Daoy (cell line): ENCODE results near the gene PRKD2. TPM values are rescaled to one million over a fixed set of nuclear protein-coding genes. Genes with fewer than 3 reads are reported as not detected.

ENCODE experiments used
- DNase-seq: peaks from one replicate; pipeline ENCODE4 v3.0.0-alpha.2; 2015; ENCODE audit warnings: low read depth
- total RNA-seq: library from RNA; depleted of rRNA; stranded (reverse); fragments of >200 nt; shearing (Covaris generic); gene quantifications from 2 replicates; pipeline ENCODE4 v1.2.3, GENCODE V29; 2014

Gene PRKD2
- total RNA-seq, 1 experiment from 2014 or later: 15.3 TPM

- DNase-seq: no peak
Observed at GRCh38 chr19:46710687-46711086, 6.2 kb downstream of the PRKD2 start.

DNA sequence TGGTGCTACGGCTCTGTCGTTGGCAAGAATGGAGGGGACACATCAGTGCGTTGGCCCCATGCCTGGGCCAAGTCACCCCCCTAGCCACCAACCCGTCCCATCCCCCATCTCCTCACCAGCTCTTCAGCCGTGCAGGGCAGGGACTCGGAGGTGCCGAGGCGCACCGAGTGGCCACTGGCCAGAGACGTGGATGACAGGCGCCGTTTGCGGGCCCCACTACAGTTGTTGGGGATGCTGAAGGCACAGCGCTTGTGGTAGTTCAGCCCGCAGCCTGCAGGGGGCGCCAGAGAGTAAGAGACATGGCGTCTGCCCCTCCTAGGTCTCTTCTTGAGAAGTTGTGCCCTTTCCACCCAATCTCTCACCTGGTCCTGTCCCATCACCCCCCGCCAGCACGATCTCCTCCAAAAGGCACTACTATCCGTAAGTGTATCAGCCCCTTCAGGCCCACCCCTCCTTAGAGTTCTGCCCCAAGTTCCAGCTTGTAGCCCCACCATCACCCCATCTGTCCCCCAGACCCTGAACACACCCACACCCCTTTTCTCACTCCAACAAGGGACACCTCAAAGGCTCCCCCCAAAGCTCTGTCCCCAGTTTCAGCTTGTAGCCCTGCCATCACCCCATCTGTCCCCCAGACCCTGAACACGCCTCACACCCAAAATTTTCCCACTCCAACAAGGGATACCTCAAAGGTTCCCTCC lies 12.4 kb downstream of the PRKD2 start:
- DNase-seq: peak; percentile 67

- no peak for DNase-seq
Observed at GRCh38 chr19:46700704-46701103, 16.2 kb downstream of the PRKD2 start.

DNA sequence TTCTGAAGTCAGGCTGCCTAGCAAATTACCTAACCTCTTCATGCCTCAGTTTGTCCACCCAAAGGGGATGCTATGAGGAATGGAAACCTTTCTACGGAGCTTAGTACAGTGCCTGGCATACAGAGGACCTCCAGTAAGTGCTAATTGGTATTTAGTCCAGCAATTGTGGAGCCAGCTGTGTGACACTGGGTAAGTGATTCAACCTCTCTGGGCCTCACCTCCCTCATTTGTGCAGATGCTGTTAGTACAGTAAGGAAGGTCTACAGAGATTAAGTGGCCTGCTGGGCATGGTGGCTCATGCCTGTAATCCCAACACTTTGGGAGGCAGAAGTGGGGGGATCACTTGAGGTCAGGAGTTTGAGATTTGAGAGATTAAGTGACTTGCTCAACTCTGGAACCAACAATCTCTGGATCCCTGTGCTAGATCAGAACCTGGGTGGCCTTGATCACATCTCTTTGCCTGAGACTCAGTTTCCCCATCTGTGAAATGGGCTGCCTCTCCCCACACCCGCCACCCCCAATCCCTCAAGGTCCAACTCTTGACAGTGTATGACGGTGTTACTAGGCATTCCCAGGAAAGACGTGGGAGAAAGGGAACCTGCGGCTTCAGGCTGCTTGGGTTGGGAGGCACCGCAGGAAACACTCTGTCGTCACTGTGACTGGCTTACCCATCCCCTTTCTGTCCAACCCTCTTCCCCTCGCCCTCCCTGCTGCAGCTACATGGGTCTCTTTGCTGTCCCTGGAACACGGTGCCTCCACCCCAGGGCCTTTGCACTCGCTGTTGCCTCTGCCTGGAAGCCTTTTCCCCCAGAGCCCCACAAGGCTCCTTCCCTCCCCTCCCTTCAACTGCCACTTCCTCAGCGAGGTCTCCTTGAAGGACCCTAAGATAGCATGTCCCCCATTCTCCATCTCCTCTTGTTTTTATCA lies 18.3 kb downstream of the PRKD2 start:
- no peak for DNase-seq

DNA sequence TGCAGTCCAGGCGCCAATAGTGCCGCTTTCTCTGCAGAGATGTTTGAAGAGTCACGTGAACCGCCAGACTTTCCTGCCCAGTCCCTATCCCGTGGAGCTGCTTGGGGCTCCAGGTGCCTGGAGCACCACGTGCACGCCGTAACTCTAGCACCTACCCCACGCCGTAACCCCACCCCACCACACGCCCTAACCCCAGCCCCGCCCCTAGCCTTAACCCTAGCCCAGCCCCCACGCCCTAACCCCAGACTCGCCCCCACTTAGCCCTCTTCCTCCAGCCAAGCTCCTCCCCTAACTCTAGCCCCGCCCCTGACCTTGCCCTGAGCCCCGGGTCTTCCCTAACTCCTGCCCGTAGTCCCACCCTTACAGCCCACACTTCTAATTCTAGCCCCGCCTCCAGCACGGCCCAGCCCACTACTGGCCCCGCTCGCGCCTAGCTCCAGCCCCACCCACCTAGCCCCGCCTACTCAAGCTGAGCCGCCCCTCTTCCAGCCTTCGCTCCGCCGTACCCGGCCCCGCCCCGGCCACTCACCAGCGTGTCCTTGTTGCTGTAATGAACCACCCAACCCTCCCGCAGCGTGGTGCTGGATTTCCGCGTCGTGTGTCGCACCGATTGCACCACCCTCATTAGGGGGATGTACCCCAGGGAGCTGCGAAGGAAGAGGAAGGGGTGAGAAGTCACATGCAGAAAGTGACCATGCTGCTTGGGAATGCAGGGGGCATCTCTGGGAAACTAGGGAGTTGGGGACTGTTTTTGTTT lies 19.5 kb downstream of the PRKD2 start:
- DNase-seq: no peak

GRCh38 chr19:46696866-46697203 lies 20.1 kb downstream of the PRKD2 start:
- no peak for DNase-seq

DNA sequence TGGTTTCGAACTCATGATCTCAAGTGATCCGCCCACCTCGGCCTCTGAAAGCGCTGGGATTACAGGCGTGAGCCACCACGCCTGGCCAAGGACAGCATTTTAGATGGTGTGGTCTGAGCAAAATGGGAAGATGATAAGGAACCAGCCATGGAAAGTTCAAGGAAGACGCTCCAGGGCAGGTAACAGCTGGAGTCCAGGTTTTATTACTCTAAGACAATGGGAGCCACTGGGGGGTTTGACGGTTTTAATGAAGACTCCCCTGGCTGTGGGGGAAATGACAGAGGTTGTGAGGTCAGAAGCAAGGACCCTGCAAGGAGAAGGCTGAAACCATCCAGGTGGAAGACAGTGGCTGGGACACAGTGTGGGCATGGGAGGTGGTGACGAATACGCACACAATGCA lies 20.9 kb downstream of the PRKD2 start:
- no peak for DNase-seq

GRCh38 chr19:46693760-46694159 lies 23.2 kb downstream of the PRKD2 start:
- no peak for DNase-seq

- no peak for DNase-seq
Observed at GRCh38 chr19:46692918-46693722, 23.8 kb downstream of the PRKD2 start.

GRCh38 chr19:46691948-46692347 lies 25.0 kb downstream of the PRKD2 start:
- no peak for DNase-seq

- DNase-seq: no peak
Observed at GRCh38 chr19:46691104-46691503, 25.8 kb downstream of the PRKD2 start.

GRCh38 chr19:46689358-46689757 lies 27.6 kb downstream of the PRKD2 start:
- no peak for DNase-seq

GRCh38 chr19:46687438-46688145 lies 29.3 kb downstream of the PRKD2 start:
- DNase-seq: no peak

DNA sequence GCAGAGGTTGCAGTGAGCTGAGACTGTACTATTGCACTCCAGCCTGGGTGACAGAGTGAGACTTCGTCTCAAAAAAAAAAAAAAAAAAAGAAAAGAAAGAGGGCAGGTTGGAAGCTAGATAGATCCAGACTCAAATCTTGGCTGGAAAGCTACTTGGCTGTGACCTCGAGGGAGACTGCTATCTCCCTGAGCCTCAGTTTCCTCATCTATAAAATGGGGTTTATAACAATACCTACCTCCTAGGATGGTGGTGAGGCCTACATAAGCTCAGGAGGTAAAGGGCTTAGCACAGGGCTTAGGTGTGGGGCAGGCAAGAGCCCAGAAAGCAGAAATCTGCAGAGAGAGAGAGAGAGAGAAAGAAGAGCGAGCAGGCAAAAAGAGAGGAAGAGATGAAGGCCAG lies 31.7 kb downstream of the PRKD2 start:
- DNase-seq: no peak

DNA sequence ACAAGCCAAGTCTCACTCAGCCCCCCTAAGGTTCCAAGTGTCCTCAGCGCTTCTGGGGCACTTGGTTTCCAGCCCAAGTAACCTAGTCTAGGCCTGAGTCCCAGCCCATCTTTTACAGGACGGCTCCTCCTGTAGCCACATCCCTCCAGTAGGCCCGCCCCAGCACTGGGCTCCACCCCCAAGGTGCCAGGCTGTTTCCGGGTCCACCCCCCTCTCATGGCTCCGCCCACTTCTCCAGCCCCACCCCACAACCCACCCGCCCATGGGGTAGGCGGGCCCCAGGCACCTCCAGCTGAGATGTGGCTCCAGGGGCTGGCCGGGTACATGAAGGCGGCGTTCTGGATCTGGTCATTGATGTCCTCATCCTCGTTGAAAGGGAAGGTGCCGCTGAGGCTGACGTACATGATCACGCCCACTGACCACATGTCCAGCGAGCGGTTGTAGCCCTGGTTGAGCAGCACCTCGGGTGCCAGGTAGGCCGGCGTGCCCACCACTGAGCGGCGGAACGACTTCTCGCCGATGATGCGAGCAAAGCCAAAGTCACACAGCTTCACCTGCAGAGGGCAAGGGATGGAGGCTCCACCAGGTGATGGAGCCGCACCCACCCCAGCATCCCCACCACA lies 38.7 kb downstream of the PRKD2 start:
- DNase-seq: peak; percentile 48

DNA sequence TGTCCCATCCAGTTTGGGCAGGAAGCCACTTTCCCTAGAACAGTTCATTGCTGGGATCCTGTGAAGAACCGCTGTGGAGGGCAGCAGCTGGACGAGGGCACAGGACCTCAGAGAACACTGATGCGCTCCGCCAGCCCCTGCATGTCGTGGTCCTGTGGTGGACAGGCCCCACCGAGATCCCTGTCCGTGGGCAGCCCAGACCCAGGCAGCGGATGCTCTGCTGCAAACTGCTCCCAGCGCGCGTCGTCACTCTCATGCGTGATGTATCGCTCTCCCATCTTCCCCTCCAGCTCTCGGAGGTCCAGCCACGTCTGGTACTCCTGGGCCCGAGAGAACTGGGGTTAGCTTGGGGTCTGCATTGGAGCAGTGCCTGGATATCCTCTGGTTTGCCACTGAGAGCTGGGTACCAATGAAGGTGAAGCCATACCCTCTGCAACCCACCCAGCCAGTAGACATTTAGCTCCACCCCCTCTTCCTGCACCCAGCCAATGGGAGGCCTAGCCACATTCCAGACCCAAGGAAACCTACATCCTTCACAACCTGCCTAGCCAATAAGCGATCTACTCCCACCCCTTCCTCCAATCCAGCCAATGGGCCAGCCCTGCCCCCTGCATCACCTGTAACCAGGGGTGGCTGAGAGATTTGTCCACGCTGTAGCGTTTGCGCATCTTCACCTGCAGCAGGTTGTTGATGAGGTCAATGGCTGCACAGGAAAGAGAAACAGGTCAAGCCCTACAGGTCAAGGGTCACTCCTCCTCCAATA lies 42.3 kb downstream of the PRKD2 start:
- DNase-seq: peak; percentile 42

DNA sequence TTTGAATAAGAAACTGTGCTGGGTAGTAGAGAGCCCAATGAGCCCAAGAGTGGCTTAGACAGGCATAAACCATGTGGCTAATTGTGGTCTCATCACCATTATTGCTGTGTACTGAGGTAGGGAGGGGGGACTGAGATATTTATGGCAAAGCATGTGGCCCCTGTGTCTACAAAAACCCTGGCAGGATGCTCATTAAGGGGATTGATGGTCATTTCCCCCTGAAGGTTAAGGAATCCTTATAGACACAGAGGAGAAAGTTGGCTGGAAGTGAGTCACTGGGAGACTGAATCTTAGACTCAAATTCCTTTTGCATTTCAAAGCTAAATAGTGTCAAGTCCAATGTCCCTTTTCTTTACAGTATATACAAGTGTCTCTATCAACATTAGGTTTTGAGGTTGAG lies 46.1 kb downstream of the PRKD2 start:
- DNase-seq: no peak

DNA sequence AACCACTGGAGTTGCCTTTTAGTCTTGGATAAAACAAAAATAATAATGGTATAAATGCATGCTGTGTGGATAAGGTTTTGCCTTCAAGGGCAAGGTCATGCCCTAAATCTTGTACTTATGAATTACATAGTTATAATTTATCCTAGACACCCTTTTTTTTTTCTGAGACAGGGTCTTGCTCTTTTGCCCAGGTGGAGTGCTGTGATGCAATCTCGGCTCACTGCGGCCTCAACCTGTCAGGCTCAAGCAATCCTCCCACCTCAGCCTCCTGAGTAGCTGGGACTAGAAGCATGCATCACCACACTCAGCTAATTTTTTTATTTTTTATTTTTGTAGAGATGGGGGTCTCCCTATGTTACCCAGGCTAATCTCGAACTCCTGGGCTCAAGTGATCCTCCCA lies 48.3 kb downstream of the PRKD2 start:
- no peak for DNase-seq

DNA sequence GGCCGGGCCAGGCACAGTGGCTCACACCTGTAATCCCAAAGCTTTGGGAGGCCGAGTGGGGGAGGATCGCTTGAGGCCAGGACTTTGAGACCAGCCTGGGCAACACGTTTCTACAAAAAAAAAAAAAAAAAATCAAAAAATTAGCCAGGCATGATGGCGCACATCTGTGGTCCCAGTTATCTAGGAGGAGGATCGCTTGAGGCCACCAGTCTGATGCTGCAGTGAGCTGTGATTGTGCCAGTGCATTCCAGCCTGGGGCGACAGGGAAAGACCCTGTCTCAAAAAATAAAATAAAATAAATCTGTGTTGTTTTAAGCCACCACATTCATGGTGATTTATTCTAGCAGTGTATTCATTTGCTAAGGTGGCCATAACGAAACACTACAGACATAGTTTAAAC lies 51.8 kb downstream of the PRKD2 start:
- DNase-seq: no peak
